Prostate gland (tissue), 2 donors: ENCODE results near the gene NDRG3.

ENCODE experiments used
- POLR2A ChIP-seq: fragments of 450-650 bp; IDR thresholded peaks from one replicate; pipeline ENCODE4 v1.6.1; 2016; ENCODE audit warnings: antibody characterized with exemption, mild to moderate bottlenecking
- TF ChIP-seq, protein P1 (sequence below), 4 experiments: fragments of 200-600 bp in 2 of 4; fragments of 450-650 bp in 2 of 4; sonication (generic) in 2 of 4; IDR thresholded peaks; 1 replicate in 3 of 4; 2 replicates in 1 of 4; pipeline ENCODE4 v1.5.1; 2016 to 2019; ENCODE audit warnings: antibody characterized with exemption in 4 of 4, mild to moderate bottlenecking in 2 of 4, moderate library complexity in 2 of 4

DNA sequence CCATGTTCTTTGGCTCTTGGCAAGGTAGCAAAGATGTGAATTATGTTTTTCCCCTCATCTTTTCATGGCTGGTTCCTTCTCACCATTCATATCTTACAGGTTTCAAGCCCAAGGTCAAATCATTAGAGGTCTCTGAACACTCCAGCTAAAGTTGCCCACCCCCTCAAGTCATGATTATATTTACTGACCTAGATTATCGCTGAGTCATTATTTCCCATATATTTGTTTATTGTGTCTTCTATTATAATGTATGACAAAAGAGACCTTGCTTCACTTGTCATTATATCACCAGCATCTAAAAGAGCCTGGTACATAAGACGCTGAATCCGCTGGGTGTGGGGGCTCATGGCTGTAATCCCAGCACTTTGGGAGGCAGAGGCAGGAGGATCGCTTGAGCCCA, 15.2 kb upstream of the NDRG3 start:
- TF ChIP-seq, protein P1, sequence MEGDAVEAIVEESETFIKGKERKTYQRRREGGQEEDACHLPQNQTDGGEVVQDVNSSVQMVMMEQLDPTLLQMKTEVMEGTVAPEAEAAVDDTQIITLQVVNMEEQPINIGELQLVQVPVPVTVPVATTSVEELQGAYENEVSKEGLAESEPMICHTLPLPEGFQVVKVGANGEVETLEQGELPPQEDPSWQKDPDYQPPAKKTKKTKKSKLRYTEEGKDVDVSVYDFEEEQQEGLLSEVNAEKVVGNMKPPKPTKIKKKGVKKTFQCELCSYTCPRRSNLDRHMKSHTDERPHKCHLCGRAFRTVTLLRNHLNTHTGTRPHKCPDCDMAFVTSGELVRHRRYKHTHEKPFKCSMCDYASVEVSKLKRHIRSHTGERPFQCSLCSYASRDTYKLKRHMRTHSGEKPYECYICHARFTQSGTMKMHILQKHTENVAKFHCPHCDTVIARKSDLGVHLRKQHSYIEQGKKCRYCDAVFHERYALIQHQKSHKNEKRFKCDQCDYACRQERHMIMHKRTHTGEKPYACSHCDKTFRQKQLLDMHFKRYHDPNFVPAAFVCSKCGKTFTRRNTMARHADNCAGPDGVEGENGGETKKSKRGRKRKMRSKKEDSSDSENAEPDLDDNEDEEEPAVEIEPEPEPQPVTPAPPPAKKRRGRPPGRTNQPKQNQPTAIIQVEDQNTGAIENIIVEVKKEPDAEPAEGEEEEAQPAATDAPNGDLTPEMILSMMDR (IDR thresholded peaks at IDR 0.05), result no peak
- no peak for TF ChIP-seq POLR2A
